HG02943 (cell line): ENCODE measurements around the gene RIPPLY1.

Experiments
- ATAC-seq: cut with Tn5 transposase; IDR thresholded peaks from one replicate; pipeline ENCODE4 v1.9.1; 2021; ENCODE audit warnings: mild to moderate bottlenecking, low read depth, moderate library complexity; ENCODE audit not compliant: unreplicated experiment

Gene RIPPLY1

GRCh38 chrX:106903291-106903824 lies at the start of gene RIPPLY1:
RIPPLY1 (minus strand) TSS chrX:106903341; CDS start chrX:106903287, 54 bp downstream.
- ATAC-seq: no peak

- ATAC-seq: no peak
Observed at GRCh38 chrX:106952538-106952937, 49.4 kb upstream of the RIPPLY1 start.

- ATAC-seq: no peak
Observed at GRCh38 chrX:106952089-106952488, 48.9 kb upstream of the RIPPLY1 start.

GRCh38 chrX:106951230-106951629 lies 48.1 kb upstream of the RIPPLY1 start:
- no peak for ATAC-seq

- no peak for ATAC-seq
Observed at GRCh38 chrX:106950381-106950780, 47.2 kb upstream of the RIPPLY1 start.

GRCh38 chrX:106949366-106949765 lies 46.2 kb upstream of the RIPPLY1 start:
- ATAC-seq: no peak

GRCh38 chrX:106948641-106949040 lies 45.5 kb upstream of the RIPPLY1 start:
- ATAC-seq: no peak

GRCh38 chrX:106946464-106946863 lies 43.3 kb upstream of the RIPPLY1 start:
- no peak for ATAC-seq

GRCh38 chrX:106940068-106940467 lies 36.9 kb upstream of the RIPPLY1 start:
- ATAC-seq: no peak

- no peak for ATAC-seq
Observed at GRCh38 chrX:106939566-106939965, 36.4 kb upstream of the RIPPLY1 start.

- no peak for ATAC-seq
Observed at GRCh38 chrX:106936246-106936645, 33.1 kb upstream of the RIPPLY1 start.

- ATAC-seq: no peak
Observed at GRCh38 chrX:106935175-106935574, 32.0 kb upstream of the RIPPLY1 start.

- ATAC-seq: no peak
Observed at GRCh38 chrX:106933538-106933961, 30.4 kb upstream of the RIPPLY1 start.

- ATAC-seq: no peak
Observed at GRCh38 chrX:106932960-106933537, 29.9 kb upstream of the RIPPLY1 start.

- no peak for ATAC-seq
Observed at GRCh38 chrX:106932492-106932923, 29.4 kb upstream of the RIPPLY1 start.

GRCh38 chrX:106931831-106932491 lies 28.8 kb upstream of the RIPPLY1 start:
- no peak for ATAC-seq

- no peak for ATAC-seq
Observed at GRCh38 chrX:106928227-106928626, 25.1 kb upstream of the RIPPLY1 start.

- ATAC-seq: no peak
Observed at GRCh38 chrX:106927700-106928099, 24.6 kb upstream of the RIPPLY1 start.

- ATAC-seq: no peak
Observed at GRCh38 chrX:106927023-106927422, 23.9 kb upstream of the RIPPLY1 start.

- ATAC-seq: no peak
Observed at GRCh38 chrX:106921637-106922036, 18.5 kb upstream of the RIPPLY1 start.

- no peak for ATAC-seq
Observed at GRCh38 chrX:106919932-106920452, 16.9 kb upstream of the RIPPLY1 start, which contains the start of gene CLDN2. CLDN2 (plus strand) TSS chrX:106920402; CDS start chrX:106928229, 7,827 bp downstream.
